ENCODE results near the gene EXOC4.

DNA sequence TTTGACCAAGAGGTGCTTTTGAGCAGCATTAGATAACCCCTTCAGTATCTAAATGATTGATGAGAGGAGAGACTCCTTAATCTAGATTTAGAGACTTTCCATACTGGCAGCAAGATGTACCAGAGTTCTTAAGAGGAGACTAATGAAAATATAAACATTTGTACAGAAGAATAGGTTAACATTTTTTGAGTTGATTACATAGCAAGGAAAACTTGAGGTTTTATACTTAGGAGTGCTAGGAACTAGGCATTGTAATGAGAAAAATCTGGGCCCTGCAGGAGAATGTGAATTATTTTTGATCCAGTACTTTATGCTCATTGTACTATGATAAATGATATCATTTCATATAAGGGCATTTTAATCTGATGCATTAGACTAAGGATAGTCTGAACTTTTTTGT, 261.7 kb downstream of the EXOC4 start:
- TF ChIP-seq, protein P1, sequence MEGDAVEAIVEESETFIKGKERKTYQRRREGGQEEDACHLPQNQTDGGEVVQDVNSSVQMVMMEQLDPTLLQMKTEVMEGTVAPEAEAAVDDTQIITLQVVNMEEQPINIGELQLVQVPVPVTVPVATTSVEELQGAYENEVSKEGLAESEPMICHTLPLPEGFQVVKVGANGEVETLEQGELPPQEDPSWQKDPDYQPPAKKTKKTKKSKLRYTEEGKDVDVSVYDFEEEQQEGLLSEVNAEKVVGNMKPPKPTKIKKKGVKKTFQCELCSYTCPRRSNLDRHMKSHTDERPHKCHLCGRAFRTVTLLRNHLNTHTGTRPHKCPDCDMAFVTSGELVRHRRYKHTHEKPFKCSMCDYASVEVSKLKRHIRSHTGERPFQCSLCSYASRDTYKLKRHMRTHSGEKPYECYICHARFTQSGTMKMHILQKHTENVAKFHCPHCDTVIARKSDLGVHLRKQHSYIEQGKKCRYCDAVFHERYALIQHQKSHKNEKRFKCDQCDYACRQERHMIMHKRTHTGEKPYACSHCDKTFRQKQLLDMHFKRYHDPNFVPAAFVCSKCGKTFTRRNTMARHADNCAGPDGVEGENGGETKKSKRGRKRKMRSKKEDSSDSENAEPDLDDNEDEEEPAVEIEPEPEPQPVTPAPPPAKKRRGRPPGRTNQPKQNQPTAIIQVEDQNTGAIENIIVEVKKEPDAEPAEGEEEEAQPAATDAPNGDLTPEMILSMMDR (conservative IDR thresholded peaks at IDR 0.05), result no peak
- TF ChIP-seq ZFX (IDR thresholded peaks at IDR 0.05), result no peak
